Measurements from ENCODE around the gene STIP1. TPM values are rescaled to one million over a fixed set of nuclear protein-coding genes. Genes with fewer than 3 reads are reported as not detected.

The STIP1 gene
- total RNA-seq, 2 experiments from 2014 or later = 398 to 403 TPM

GRCh38 chr11:64239662-64240434 lies 53.9 kb downstream of the STIP1 start:
- peaks cover 37% of the 10 kb centered on the region for H3K4me1 Mint-ChIP-seq
- peaks cover 45% of the 10 kb centered on the region for H3K36me3 Mint-ChIP-seq (ENCODE audit: low read depth)
- ChIA-PET CTCF (interaction anchor here (0.5 to 1.2 kb wide), 2 partner anchors 14 to 267 kb away, joined by 3 to 4 read pairs; partner anchors contain the start of genes NUDT22 and TRPT1), POLR2A (no interaction called here)
- H3K27me3 Mint-ChIP-seq = no peaks in the 10 kb centered on the region
- ATAC-seq = no peak
- peak; percentile 42 for DNase-seq
- H3K4me3 Mint-ChIP-seq = peak overlapping the region; percentile 86
- no peaks in the 10 kb centered on the region for H3K9me3 Mint-ChIP-seq (ENCODE audit: low read depth)
- peak overlapping the region; percentile 99 for H3K27ac Mint-ChIP-seq
- intact Hi-C loops (cut with DNase I, micrococcal nuclease) = loop anchor here (2.0 to 10.0 kb wide), 10 partner anchors 13 to 1635 kb away; partner anchors contain the start of genes BAD (in 1 of the 2), CFL1 (in 1 of the 2), EHD1 (in 1 of the 2) and FERMT3 (in 1 of the 2)

- Mint-ChIP-seq H3K27ac (peak within 1 kb of the TSS; percentile 99), H3K4me1 (peaks cover 31% of the 10 kb centered on the region), H3K36me3 (ENCODE audit: low read depth) (peaks cover 44% of the 10 kb centered on the region), H3K27me3 (no peaks in the 10 kb centered on the region), H3K4me3 (peak within 1 kb of the TSS; percentile 86), H3K9me3 (ENCODE audit: low read depth) (no peaks in the 10 kb centered on the region)
- intact Hi-C loops (cut with DNase I, micrococcal nuclease) = loop anchor here (1.0 to 10.0 kb wide), 21 partner anchors 10 to 1636 kb away; partner anchors contain the start of genes DNAJC4 (in 2 of the 2), ESRRA (in 2 of the 2), GPR137 (in 2 of the 2) and NUDT22 (in 2 of the 2)
- ChIA-PET POLR2A (interaction anchor here (0.6 to 1.2 kb wide), 8 partner anchors 14 to 987 kb away, joined by 3 to 10 read pairs (median 4); partner anchors contain the start of genes ESRRA, FERMT3, NUDT22 and TRPT1), CTCF (interaction anchor here (0.6 to 1.7 kb wide), 12 partner anchors 9 to 1106 kb away, joined by 3 to 11 read pairs (median 4); partner anchors contain the start of genes NUDT22, PLCB3, PRDX5 and STIP1)
- ATAC-seq (peak; percentile 68), DNase-seq (peak; percentile 99)
Observed at GRCh38 chr11:64240435-64241240, 54.7 kb downstream of the STIP1 start, which contains the start of gene FKBP2. FKBP2 (plus strand) TSS chr11:64241095; CDS start chr11:64242388, 1,293 bp downstream.

- peak overlapping the region; percentile 86 for H3K4me3 Mint-ChIP-seq
- POLR2A ChIA-PET = interaction anchor here (0.6 to 1.2 kb wide), 8 partner anchors 15 to 987 kb away, joined by 3 to 10 read pairs (median 4); partner anchors contain the start of genes ESRRA, FERMT3, NUDT22 and TRPT1
- peak overlapping the region; percentile 99 for H3K27ac Mint-ChIP-seq
- peak; percentile 84 for ATAC-seq
- H3K27me3 Mint-ChIP-seq = no peaks in the 10 kb centered on the region
- no peaks in the 10 kb centered on the region for H3K9me3 Mint-ChIP-seq (ENCODE audit: low read depth)
- H3K4me1 Mint-ChIP-seq = peaks cover 31% of the 10 kb centered on the region
- CTCF ChIA-PET = interaction anchor here (0.6 to 1.7 kb wide), 11 partner anchors 9 to 1106 kb away, joined by 3 to 11 read pairs (median 4); partner anchors contain the start of genes PLCB3, PRDX5, STIP1 and TRMT112
- peak; percentile 100 for DNase-seq
- intact Hi-C loops (cut with DNase I, micrococcal nuclease) = loop anchor here (1.0 to 10.0 kb wide), 21 partner anchors 11 to 1636 kb away; partner anchors contain the start of genes DNAJC4 (in 2 of the 2), ESRRA (in 2 of the 2), GPR137 (in 2 of the 2) and NUDT22 (in 2 of the 2)
- H3K36me3 Mint-ChIP-seq (ENCODE audit: low read depth) = peaks cover 48% of the 10 kb centered on the region
Observed at GRCh38 chr11:64241241-64241490, 55.2 kb downstream of the STIP1 start.

GRCh38 chr11:64241491-64242374 lies 55.8 kb downstream of the STIP1 start:
- H3K4me3 Mint-ChIP-seq = peak overlapping the region; percentile 86
- H3K36me3 Mint-ChIP-seq (ENCODE audit: low read depth) = peaks cover 48% of the 10 kb centered on the region
- no peak for ATAC-seq
- H3K9me3 Mint-ChIP-seq (ENCODE audit: low read depth) = no peaks in the 10 kb centered on the region
- peak; percentile 49 for DNase-seq
- peaks cover 31% of the 10 kb centered on the region for H3K4me1 Mint-ChIP-seq
- peak overlapping the region; percentile 99 for H3K27ac Mint-ChIP-seq
- CTCF ChIA-PET = interaction anchor here (0.6 to 1.7 kb wide), 10 partner anchors 8 to 1105 kb away, joined by 3 to 11 read pairs (median 4); partner anchors contain the start of genes PLCB3, PRDX5, STIP1 and TRMT112
- POLR2A ChIA-PET = interaction anchor here (0.6 to 1.2 kb wide), 8 partner anchors 15 to 560 kb away, joined by 3 to 10 read pairs (median 4); partner anchors contain the start of genes ESRRA, FERMT3, NUDT22 and TRPT1
- no peaks in the 10 kb centered on the region for H3K27me3 Mint-ChIP-seq
- intact Hi-C loops (cut with DNase I, micrococcal nuclease) = loop anchor here (1.0 to 10.0 kb wide), 21 partner anchors 11 to 1637 kb away; partner anchors contain the start of genes DNAJC4 (in 2 of the 2), ESRRA (in 2 of the 2), GPR137 (in 2 of the 2) and NUDT22 (in 2 of the 2)

GRCh38 chr11:64243236-64243854 lies 57.4 kb downstream of the STIP1 start:
- CTCF ChIA-PET = interaction anchor here (0.7 to 1.5 kb wide), 4 partner anchors 28 to 61 kb away, joined by 3 to 6 read pairs (median 4); no protein-coding TSS in a partner anchor

GRCh38 chr11:64244107-64244506 lies 58.1 kb downstream of the STIP1 start:
- no peak for ATAC-seq
- H3K36me3 Mint-ChIP-seq (ENCODE audit: low read depth) = peaks cover 26% of the 10 kb centered on the region
- intact Hi-C loops (cut with DNase I, micrococcal nuclease) = loop anchor here (5.0 to 10.0 kb wide), 3 partner anchors 37 to 1639 kb away; partner anchors contain the start of genes FERMT3 (in 1 of the 2), MTA2 (in 1 of the 2), TM7SF2 (in 1 of the 2) and ZNHIT2 (in 1 of the 2)
- H3K9me3 Mint-ChIP-seq (ENCODE audit: low read depth) = no peaks in the 10 kb centered on the region
- ChIA-PET CTCF (interaction anchor here (0.6 to 1.5 kb wide), 6 partner anchors 27 to 1393 kb away, joined by 3 to 6 read pairs (median 3); no protein-coding TSS in a partner anchor), POLR2A (interaction anchor here (0.5 to 3.0 kb wide), 3 partner anchors 28 to 42 kb away, joined by 3 to 9 read pairs (median 4); no protein-coding TSS in a partner anchor)
- no peak for DNase-seq
- H3K4me1 Mint-ChIP-seq = peaks cover 33% of the 10 kb centered on the region
- H3K27me3 Mint-ChIP-seq = no peaks in the 10 kb centered on the region
- H3K4me3 Mint-ChIP-seq = peak overlapping the region; percentile 86
- H3K27ac Mint-ChIP-seq = no peak overlapping the region

More at GRCh38 chr11:64243236-64243854, 57.4 kb downstream of the STIP1 start:
- no peak for ATAC-seq
- Mint-ChIP-seq H3K4me3 (peak overlapping the region; percentile 86), H3K4me1 (peaks cover 33% of the 10 kb centered on the region), H3K27ac (peak overlapping the region; percentile 0), H3K27me3 (no peaks in the 10 kb centered on the region), H3K9me3 (ENCODE audit: low read depth) (no peaks in the 10 kb centered on the region), H3K36me3 (ENCODE audit: low read depth) (peaks cover 33% of the 10 kb centered on the region)
- intact Hi-C loops (cut with DNase I, micrococcal nuclease) = loop anchor here (5.0 to 10.0 kb wide), 3 partner anchors 36 to 1639 kb away; partner anchors contain the start of genes FERMT3 (in 1 of the 2), MTA2 (in 1 of the 2), TM7SF2 (in 1 of the 2) and ZNHIT2 (in 1 of the 2)
- no peak for DNase-seq
- POLR2A ChIA-PET = interaction anchor here (0.5 kb wide), 1 partner anchor 41 kb away, joined by 4 read pairs; no protein-coding TSS in a partner anchor

GRCh38 chr11:64244966-64245365 lies 59.0 kb downstream of the STIP1 start:
- Mint-ChIP-seq H3K4me1 (peaks cover 30% of the 10 kb centered on the region), H3K36me3 (ENCODE audit: low read depth) (peaks cover 23% of the 10 kb centered on the region), H3K27me3 (no peaks in the 10 kb centered on the region), H3K4me3 (peak overlapping the region; percentile 94), H3K27ac (no peak overlapping the region), H3K9me3 (ENCODE audit: low read depth) (no peaks in the 10 kb centered on the region)
- CTCF ChIA-PET = interaction anchor here (0.6 to 1.7 kb wide), 7 partner anchors 8 to 1328 kb away, joined by 3 to 12 read pairs (median 3); no protein-coding TSS in a partner anchor
- ATAC-seq = no peak
- intact Hi-C loops (cut with DNase I, micrococcal nuclease) = loop anchor here (1.0 to 10.0 kb wide), 4 partner anchors 38 to 1640 kb away; partner anchors contain the start of genes ESRRA (in 1 of the 2), FERMT3 (in 1 of the 2), MTA2 (in 1 of the 2) and TM7SF2 (in 1 of the 2)
- DNase-seq = no peak
- POLR2A ChIA-PET = interaction anchor here (0.9 to 3.0 kb wide), 5 partner anchors 25 to 58 kb away, joined by 3 to 9 read pairs (median 3); partner anchors contain the start of gene FERMT3

- H3K4me1 Mint-ChIP-seq = peaks cover 28% of the 10 kb centered on the region
- DNase-seq (peak; percentile 54), ATAC-seq (no peak)
- intact Hi-C loops (cut with DNase I, micrococcal nuclease) = loop anchor here (1.0 to 10.0 kb wide), 3 partner anchors 60 to 1641 kb away; partner anchors contain the start of genes ESRRA (in 1 of the 2), MTA2 (in 1 of the 2), TM7SF2 (in 1 of the 2) and ZNHIT2 (in 1 of the 2)
- H3K9me3 Mint-ChIP-seq (ENCODE audit: low read depth) = no peaks in the 10 kb centered on the region
- no peaks in the 10 kb centered on the region for H3K27me3 Mint-ChIP-seq
- peak overlapping the region; percentile 94 for H3K4me3 Mint-ChIP-seq
- H3K27ac Mint-ChIP-seq = peak overlapping the region; percentile 92
- ChIA-PET CTCF (interaction anchor here (0.6 to 1.7 kb wide), 6 partner anchors 9 to 1327 kb away, joined by 3 to 12 read pairs (median 4); no protein-coding TSS in a partner anchor), POLR2A (interaction anchor here (0.9 to 3.0 kb wide), 4 partner anchors 25 to 58 kb away, joined by 3 to 9 read pairs (median 4); partner anchors contain the start of gene FERMT3)
- H3K36me3 Mint-ChIP-seq (ENCODE audit: low read depth) = peaks cover 20% of the 10 kb centered on the region
Observed at GRCh38 chr11:64245401-64245796, 59.4 kb downstream of the STIP1 start.
